ENCODE data around the gene HUS1B.

- TF ChIP-seq, protein P1, sequence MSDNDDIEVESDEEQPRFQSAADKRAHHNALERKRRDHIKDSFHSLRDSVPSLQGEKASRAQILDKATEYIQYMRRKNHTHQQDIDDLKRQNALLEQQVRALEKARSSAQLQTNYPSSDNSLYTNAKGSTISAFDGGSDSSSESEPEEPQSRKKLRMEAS (IDR thresholded peaks at IDR 0.05; ENCODE audit: insufficient read depth, insufficient read length) = no peak
- TF ChIP-seq POLR2A (IDR thresholded peaks at IDR 0.05; ENCODE audit: low read depth, low read length) = no peak
- TF ChIP-seq, protein P2, sequence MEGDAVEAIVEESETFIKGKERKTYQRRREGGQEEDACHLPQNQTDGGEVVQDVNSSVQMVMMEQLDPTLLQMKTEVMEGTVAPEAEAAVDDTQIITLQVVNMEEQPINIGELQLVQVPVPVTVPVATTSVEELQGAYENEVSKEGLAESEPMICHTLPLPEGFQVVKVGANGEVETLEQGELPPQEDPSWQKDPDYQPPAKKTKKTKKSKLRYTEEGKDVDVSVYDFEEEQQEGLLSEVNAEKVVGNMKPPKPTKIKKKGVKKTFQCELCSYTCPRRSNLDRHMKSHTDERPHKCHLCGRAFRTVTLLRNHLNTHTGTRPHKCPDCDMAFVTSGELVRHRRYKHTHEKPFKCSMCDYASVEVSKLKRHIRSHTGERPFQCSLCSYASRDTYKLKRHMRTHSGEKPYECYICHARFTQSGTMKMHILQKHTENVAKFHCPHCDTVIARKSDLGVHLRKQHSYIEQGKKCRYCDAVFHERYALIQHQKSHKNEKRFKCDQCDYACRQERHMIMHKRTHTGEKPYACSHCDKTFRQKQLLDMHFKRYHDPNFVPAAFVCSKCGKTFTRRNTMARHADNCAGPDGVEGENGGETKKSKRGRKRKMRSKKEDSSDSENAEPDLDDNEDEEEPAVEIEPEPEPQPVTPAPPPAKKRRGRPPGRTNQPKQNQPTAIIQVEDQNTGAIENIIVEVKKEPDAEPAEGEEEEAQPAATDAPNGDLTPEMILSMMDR (IDR thresholded peaks at IDR 0.05; ENCODE audit: extremely low read depth in 1 of 2, insufficient read depth in 1 of 2, low read depth in 1 of 2, low read length in 2 of 2) = no peak
These were observed 32.3 kb upstream of the HUS1B start for GRCh38 chr6:689223-689622.

Data from endothelial cell of umbilical vein (primary cell).